Activated CD4-positive, alpha-beta T cell treated with anti-CD3 and anti-CD28 coated beads, Interleukin-2, amount 50 U/mL, for 48 hours (primary cell): ENCODE data around the gene ZSCAN26.

ENCODE experiments used
- DNase-seq, 2 experiments: peaks; one replicate each; pipeline ENCODE4 v3.0.0-alpha.2; 2020

Gene ZSCAN26

GRCh38 chr6:28323813-28324424, 57.0 kb downstream of the ZSCAN26 start:
- DNase-seq = no peak

DNA sequence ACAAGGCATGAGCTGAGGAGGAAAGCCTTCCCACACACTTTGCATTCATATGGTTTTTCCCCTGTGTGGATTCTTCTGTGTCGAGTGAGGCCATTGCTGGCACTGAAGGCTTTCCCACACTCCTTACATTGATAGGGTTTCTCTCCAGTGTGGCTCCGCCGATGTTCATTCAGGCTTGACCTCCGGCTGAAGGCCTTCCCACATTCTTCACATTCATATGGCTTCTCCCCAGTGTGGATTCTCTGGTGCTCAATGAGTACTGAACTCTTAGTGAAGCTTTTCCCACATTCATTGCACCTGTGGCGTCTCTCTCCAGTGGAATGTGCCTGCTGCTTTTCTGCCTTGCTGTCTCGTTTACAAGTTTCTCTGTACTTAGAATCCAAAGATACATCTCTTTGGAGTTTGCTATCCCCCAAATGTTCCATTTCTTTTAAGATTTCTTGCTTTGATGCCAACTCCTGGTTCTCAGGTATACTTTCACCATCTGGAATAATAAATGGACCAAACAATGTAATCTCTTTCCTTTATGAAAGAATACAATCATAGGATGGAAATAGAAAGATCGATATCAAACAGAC, 59.5 kb downstream of the ZSCAN26 start:
- DNase-seq = no peak
